A549 treated with CORT108297 at 1 μM for 4 hours (cell line): ENCODE results near the gene JAG1. TPM values are rescaled to one million over a fixed set of nuclear protein-coding genes. Genes with fewer than 3 reads are reported as not detected.

Experiments used
- total RNA-seq: library from RNA; stranded (reverse); fragments of 200-300 nt; extraction: Qiagen RNA extraction; gene quantifications from 5 replicates; pipeline ENCODE4 v1.2.3, GENCODE V29; 2022

JAG1 gene
- total RNA-seq = 32.8 to 46.3 TPM (median 41.2 TPM) in 5 replicates

DNA sequence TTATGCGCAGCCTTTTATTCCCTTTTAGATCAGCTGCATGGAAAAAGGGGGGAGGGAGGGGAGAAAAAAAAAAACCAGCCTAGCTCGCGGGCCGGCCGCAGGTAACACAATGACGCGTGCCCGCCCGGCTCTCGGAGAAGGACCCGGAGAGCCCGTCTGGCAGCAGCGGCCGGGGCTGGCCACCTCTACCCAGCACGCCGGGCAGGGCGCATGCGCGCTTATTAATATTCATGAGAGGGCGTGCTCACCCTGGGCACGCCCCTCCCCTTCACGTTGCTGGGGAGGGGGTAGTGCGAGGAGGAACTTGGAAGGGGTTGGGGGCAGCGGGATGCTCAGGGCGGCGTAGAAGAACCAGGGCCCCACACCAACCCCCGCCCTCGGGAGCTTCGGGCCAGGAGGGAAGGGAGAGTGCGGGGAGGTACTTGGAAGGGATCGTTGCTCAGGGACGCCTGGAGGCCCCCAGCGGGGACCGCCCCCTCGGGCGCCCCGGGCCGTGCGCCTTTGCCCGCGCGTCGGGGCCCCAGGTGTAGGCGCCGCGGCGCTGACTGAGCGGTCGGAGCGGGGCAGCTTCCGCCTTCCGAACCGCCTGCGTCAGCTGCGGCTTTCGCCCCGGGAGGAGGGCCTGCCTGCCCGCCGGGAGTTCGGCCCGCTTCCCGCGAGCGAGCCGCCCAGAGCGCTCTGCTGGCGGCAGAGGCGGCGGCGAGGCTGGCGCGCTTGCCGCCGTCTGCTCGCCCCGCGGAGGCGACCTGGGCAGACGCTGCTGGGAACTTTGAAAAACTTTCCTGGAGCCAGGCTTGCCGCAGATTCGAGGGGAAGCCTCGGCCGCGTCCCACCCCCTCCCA is at the start of gene JAG1:
Gene JAG1, minus strand, starts transcription at position 158 of the 842 bp plus-strand sequence. CDS start 469 bp downstream, outside the sequence.

Other genes with a start within 250 kb of the JAG1 start
- 18.9 to 21.7 TPM (median 20.3 TPM) in 5 replicates for gene MKKS, start 239.8 kb downstream of the JAG1 start, total RNA-seq
- 2.2 to 3.0 TPM (median 2.7 TPM) in 5 replicates for gene SLX4IP, start 238.7 kb downstream of the JAG1 start, total RNA-seq